Breast epithelium (tissue), 4 donors: ENCODE data around the gene HMCN1. TPM values are rescaled to one million over a fixed set of nuclear protein-coding genes. Genes with fewer than 3 reads are reported as not detected.

Experiments
- DNase-seq, 2 donors: peaks; one replicate each; pipeline ENCODE4 v3.0.0-alpha.2; 2019; ENCODE audit warnings: low spot score in 2 of 2
- H3K27ac ChIP-seq, 2 donors: fragments of 200-600 bp; sonication (generic) in 1 of 2; one replicate each; pipeline ENCODE4 v1.5.1; 2016 to 2019; ENCODE audit warnings: mild to moderate bottlenecking in 1 of 2
- H3K27me3 ChIP-seq, 2 donors: fragments of 200-600 bp; sonication (generic) in 1 of 2; one replicate each; pipeline versions ENCODE4 v1.5.1 to v1.6.0; 2017 to 2019; ENCODE audit warnings: control low read depth in 1 of 2, mild to moderate bottlenecking in 1 of 2
- H3K36me3 ChIP-seq: fragments of 200-600 bp; one replicate; pipeline ENCODE4 v1.5.1; 2019
- H3K4me1 ChIP-seq, 2 donors: fragments of 200-600 bp; sonication (generic); one replicate each; pipeline ENCODE4 v1.5.1; 2016 to 2019; ENCODE audit warnings: control low read depth in 1 of 2
- H3K4me3 ChIP-seq, 3 donors: fragments of 200-600 bp; sonication (generic); 1 replicate in 2 of 3; 2 replicates in 1 of 3; pipeline ENCODE4 v1.5.1; 2016 to 2019; ENCODE audit warnings: mild to moderate bottlenecking in 3 of 3, moderate library complexity in 2 of 3
- H3K9me3 ChIP-seq, 2 donors: fragments of 200-600 bp; sonication (generic) in 1 of 2; one replicate each; pipeline ENCODE4 v1.5.1; 2016 to 2019; ENCODE audit warnings: control low read depth in 1 of 2
- POLR2A ChIP-seq: fragments of 450-650 bp; IDR thresholded peaks from one replicate; pipeline ENCODE4 v1.6.1; 2016; ENCODE audit warnings: antibody characterized with exemption, mild to moderate bottlenecking, moderate library complexity
- POLR2AphosphoS5 ChIP-seq, 3 donors: sonication (generic); formaldehyde crosslinking; IDR thresholded peaks; one replicate each; pipeline ENCODE4 v1.6.1; 2017; ENCODE audit warnings: antibody characterized with exemption in 3 of 3
- intact Hi-C: fragments of 100-400 bp; cut with DNase I; formaldehyde crosslinking; loops from one replicate; pipeline ENCODE4 v1.15.1; 2023; ENCODE audit warnings: low total_unique reads
- total RNA-seq, 3 donors: library from RNA; depleted of rRNA; stranded (reverse); fragments of >200 nt; gene quantifications; one replicate each; pipeline ENCODE4 v1.1.0, GENCODE V29; 2016
- TF ChIP-seq, protein P1 (sequence below), 3 donors: fragments of 450-650 bp; IDR thresholded peaks; one replicate each; pipeline ENCODE4 v1.5.1; 2016 to 2017; ENCODE audit warnings: antibody characterized with exemption in 3 of 3, mild to moderate bottlenecking in 3 of 3, moderate library complexity in 3 of 3

The HMCN1 gene
- total RNA-seq, 3 donors from 2014 or later = 7.8 to 18.4 (median 11.9) TPM

- intact Hi-C loops = no loop called here
- Histone ChIP-seq H3K27me3 (no peaks in the 10 kb centered on the region), H3K27ac (no peak overlapping the region), H3K4me3 (no peak overlapping the region), H3K9me3 (no peaks in the 10 kb centered on the region), H3K4me1 (no peaks in the 10 kb centered on the region), H3K36me3 (no peaks in the 10 kb centered on the region)
- DNase-seq = no peak
- TF ChIP-seq, protein P1, sequence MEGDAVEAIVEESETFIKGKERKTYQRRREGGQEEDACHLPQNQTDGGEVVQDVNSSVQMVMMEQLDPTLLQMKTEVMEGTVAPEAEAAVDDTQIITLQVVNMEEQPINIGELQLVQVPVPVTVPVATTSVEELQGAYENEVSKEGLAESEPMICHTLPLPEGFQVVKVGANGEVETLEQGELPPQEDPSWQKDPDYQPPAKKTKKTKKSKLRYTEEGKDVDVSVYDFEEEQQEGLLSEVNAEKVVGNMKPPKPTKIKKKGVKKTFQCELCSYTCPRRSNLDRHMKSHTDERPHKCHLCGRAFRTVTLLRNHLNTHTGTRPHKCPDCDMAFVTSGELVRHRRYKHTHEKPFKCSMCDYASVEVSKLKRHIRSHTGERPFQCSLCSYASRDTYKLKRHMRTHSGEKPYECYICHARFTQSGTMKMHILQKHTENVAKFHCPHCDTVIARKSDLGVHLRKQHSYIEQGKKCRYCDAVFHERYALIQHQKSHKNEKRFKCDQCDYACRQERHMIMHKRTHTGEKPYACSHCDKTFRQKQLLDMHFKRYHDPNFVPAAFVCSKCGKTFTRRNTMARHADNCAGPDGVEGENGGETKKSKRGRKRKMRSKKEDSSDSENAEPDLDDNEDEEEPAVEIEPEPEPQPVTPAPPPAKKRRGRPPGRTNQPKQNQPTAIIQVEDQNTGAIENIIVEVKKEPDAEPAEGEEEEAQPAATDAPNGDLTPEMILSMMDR (IDR thresholded peaks at IDR 0.05) = no peak
- TF ChIP-seq POLR2A (no peak), POLR2AphosphoS5 (IDR thresholded peaks at IDR 0.05) (no peak)
These were observed 126.7 kb downstream of the HMCN1 start for GRCh38 chr1:185860859-185861258.

DNA sequence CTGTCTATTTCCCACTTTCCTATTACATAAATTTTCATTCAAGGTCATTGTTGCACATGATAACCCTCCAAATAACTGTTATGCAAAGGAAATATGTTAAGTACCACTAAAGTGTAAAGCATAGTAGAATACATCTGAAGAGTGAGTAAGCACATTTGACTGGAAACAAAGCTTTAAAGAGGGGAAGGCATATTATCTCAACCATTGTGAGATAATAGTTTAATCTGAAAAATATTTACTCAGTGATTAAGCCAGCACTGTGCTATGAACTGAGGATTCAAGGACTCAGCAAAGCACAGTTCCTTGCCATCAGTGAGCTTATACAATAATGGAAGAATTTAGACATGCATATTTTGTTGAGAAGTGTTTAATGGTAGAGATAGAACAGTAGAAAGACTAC, 127.4 kb downstream of the HMCN1 start:
- Histone ChIP-seq H3K27me3 (no peaks in the 10 kb centered on the region), H3K4me3 (no peak overlapping the region), H3K27ac (no peak overlapping the region), H3K9me3 (no peaks in the 10 kb centered on the region), H3K4me1 (no peaks in the 10 kb centered on the region), H3K36me3 (no peaks in the 10 kb centered on the region)
- no peak for DNase-seq
- intact Hi-C loops = no loop called here
- no peak for TF ChIP-seq POLR2AphosphoS5 (IDR thresholded peaks at IDR 0.05)
- no peak for TF ChIP-seq POLR2A
- TF ChIP-seq, protein P1 (IDR thresholded peaks at IDR 0.05) = no peak

DNA sequence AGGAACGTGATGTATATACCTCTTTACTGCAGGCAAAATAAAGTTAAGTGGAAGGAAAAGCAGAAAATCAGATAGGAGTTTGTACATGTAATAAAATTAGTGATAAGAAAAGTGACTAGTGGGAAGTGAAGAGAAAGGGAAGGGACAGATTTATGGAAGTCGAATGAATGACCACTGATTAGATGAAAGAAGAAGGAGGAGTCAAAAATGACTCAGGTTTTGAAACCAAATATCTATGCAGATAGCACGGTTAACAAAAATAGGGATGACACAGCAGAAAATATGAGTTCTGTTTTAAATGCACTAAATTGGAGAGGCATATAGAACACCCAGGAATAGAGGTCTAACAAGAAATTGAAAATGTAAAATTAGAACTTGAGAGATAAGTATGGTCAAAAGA, 128.0 kb downstream of the HMCN1 start:
- H3K4me1 ChIP-seq = no peaks in the 10 kb centered on the region

DNA sequence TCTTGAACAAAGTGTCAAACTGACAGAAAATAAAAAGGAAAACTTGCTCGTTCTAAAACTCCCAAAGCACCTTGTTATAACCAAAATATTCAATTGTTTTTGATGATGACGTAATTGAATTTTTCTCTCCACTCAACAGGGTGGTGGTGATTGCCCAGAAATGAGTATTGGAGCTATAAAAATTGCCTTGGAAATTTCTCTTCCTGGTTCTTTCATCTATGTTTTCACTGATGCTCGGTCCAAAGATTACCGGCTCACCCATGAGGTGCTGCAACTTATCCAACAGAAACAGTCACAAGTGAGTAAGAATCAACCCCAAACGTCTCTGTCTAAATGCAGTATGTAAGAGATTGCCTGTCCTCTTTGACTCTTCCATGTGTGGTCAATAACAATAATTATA, 130.1 kb downstream of the HMCN1 start:
- Histone ChIP-seq H3K27me3 (no peaks in the 10 kb centered on the region), H3K27ac (no peak overlapping the region), H3K4me1 (no peaks in the 10 kb centered on the region), H3K9me3 (no peaks in the 10 kb centered on the region), H3K4me3 (no peak overlapping the region), H3K36me3 (no peaks in the 10 kb centered on the region)
- no peak for TF ChIP-seq POLR2AphosphoS5 (IDR thresholded peaks at IDR 0.05)
- intact Hi-C loops = no loop called here
- no peak for DNase-seq

More for the DNA sequence above, 128.0 kb downstream of the HMCN1 start:
- DNase-seq = no peak
- TF ChIP-seq POLR2A (no peak), POLR2AphosphoS5 (IDR thresholded peaks at IDR 0.05) (no peak)
- TF ChIP-seq, protein P1 (IDR thresholded peaks at IDR 0.05) = no peak
- Histone ChIP-seq H3K27me3 (no peaks in the 10 kb centered on the region), H3K36me3 (no peaks in the 10 kb centered on the region), H3K4me3 (no peak overlapping the region), H3K9me3 (no peaks in the 10 kb centered on the region), H3K27ac (no peak overlapping the region)
- intact Hi-C loops = no loop called here

- DNase-seq = no peak
- Histone ChIP-seq H3K4me3 (no peak overlapping the region), H3K9me3 (no peaks in the 10 kb centered on the region), H3K27me3 (no peaks in the 10 kb centered on the region), H3K36me3 (no peaks in the 10 kb centered on the region), H3K4me1 (no peaks in the 10 kb centered on the region), H3K27ac (no peak overlapping the region)
- TF ChIP-seq POLR2AphosphoS5 (IDR thresholded peaks at IDR 0.05) (no peak), POLR2A (no peak)
- TF ChIP-seq, protein P1 (IDR thresholded peaks at IDR 0.05) = no peak
- intact Hi-C loops = no loop called here
These were observed 130.8 kb downstream of the HMCN1 start for GRCh38 chr1:185864889-185865517.
